NCI-H748 treated with DMSO at 0.1 percent for 48 hours (cell line): ENCODE results near the gene MAP3K19.

Experiments used
- DNase-seq: peaks from one replicate; lab custom pipeline; 2025; lab: John Stamatoyannopoulos, UW

Gene MAP3K19

DNA sequence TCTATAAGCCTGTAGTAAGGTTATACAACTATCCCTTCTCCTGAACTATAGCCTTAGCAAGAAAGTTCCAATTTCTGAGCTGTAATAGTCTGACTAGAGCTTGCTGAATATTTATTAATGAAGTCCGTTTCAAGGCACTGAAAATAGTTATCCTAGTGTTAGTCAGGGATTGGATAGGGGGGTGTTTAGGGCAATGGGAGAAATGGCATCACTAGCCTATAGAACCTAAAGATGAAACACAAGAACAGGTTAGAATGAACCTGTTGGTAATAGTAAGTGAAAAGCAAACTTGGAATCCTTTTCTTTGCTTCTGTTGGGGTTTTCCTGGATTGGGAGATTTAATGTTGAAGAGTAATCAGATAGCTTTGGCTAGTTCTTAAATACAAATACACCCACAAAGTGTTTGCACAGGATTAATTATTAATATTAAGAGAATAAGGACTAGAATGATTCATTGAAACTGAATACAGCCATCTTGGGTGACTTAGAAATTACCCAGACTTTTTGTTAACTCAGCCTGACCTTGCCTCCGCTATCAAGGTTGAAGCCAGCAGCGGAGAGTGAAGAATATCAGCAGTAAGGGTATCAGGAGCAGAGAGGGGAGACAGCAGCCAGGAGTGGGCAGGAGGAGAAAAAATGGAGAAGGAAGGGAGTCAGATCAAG is 114.3 kb downstream of the MAP3K19 start:
- no peak for DNase-seq

- no peak for DNase-seq
Measured at GRCh38 chr2:134927195-134927594, 120.1 kb downstream of the MAP3K19 start.

GRCh38 chr2:134926231-134926931 is 120.9 kb downstream of the MAP3K19 start:
- DNase-seq, result no peak

DNA sequence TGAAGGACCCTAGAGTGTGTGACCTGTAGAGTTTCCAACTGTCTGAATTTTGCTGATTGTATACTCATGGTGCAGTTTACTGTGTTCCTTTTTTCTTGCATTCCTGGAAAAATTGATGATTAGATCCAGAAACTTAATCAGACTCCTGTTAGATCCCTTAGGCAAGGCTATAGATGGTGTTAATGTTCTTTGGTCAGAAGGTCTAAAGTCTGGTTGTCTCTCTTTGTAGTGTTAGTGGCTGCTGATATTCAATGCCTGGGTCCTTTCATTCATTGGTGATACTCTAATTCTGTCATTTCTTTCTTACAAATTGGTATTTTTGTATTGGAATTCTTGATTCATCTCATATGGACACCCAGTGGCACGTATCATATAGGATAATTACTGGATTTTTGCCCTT is 122.3 kb downstream of the MAP3K19 start:
- no peak for DNase-seq

GRCh38 chr2:134919341-134920210 is 127.7 kb downstream of the MAP3K19 start:
- DNase-seq, result peak; percentile 6

DNA sequence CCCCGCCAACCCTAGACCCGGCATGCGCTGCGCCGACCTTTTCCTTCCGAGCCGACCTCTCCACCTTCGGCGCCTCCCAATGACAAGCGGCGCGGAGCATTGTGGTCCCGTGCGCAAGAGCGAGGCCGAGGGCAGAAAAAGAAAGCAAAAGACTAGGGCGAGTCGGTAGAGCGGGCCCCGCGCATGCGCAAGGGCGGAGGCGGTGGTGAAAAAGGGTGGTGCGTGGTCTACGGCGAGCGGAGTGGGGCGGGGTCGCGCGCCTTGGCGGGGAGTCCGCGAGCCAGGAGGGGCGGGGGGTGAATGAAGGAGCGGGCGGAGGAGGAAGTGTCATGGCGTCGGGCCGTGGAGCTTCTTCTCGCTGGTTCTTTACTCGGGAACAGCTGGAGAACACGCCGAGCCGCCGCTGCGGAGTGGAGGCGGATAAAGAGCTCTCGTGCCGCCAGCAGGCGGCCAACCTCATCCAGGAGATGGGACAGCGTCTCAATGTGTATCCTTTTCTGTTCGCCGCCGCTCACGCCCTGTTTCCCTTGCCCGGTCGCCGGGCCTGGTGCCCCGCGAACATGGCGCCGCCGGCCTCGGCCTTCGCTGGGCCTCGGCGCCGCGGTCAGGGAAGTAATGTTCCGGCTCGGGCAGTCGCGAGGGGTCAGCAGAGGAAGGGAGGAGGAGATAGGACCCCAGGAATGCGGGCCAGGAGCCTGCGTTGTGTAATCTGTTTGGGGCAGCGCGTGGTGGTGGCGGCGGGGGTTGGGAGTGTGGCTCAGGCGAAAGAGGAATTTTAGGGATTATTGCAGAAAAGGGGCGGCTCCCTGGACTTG is 128.5 kb downstream of the MAP3K19 start, which contains the start of gene CCNT2:
Gene CCNT2 (plus strand): TSS at position 297 of the 815 bp plus-strand sequence. CDS start 33 bp downstream, at position 330.
- DNase-seq, result peak; percentile 91

- peak; percentile 91 for DNase-seq
Measured at GRCh38 chr2:134917888-134918525, 129.2 kb downstream of the MAP3K19 start.

DNA sequence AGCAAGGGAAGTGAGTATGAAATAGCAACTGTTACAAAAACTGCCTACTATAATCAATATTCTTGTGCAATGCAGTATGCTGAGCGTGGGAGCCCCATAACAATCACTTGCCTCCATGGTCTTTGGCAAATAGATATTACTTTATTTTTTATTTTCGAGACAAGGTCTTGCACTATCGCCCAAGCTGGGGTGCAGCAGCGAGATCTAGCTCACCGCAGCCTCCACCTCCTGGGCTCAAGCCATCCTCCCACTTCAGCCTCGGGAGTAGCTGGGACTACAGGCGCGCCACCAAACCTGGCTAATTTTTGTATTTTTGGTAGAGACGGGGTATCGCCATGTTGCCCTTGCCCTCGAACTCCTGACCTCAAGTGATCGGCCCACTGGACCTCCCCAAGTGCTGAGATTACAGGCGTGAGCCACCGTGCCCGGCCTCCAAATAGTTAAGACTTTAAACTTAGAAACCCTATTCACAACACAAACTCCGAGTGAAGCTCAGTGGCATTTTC is 129.8 kb downstream of the MAP3K19 start:
- no peak for DNase-seq
